NCI-H128 (cell line): ENCODE results near the gene KPNA4.
"Not testable (repeated sequence)": the region's sequence is repeated elsewhere in the genome, so short reads cannot be mapped to it uniquely, and the experiment has no call there.

ENCODE experiments used
- DNase-seq: peaks from one replicate; lab custom pipeline; 2025; ENCODE audit not compliant: unreplicated experiment; lab: John Stamatoyannopoulos, UW

Gene KPNA4

DNA sequence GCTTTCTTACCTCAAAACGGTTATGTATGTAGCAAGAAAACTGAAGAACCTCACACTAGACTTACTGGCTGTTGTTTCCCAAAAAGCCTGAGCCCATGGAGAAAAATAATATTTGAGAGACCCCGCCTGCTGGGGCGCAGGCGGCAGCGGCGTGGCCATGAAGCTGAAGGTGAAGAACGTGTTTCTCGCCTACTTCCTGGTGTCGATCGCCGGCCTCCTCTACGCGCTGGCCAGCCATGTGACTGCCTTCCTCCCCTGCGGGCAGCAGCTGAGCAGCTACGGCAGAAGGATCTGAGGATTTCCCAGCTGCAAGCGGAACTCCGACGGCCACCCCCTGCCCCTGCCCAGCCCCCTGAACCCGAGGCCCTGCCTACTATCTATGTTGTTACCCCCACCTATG is 113.1 kb downstream of the KPNA4 start:
- DNase-seq = not testable (repeated sequence)

DNA sequence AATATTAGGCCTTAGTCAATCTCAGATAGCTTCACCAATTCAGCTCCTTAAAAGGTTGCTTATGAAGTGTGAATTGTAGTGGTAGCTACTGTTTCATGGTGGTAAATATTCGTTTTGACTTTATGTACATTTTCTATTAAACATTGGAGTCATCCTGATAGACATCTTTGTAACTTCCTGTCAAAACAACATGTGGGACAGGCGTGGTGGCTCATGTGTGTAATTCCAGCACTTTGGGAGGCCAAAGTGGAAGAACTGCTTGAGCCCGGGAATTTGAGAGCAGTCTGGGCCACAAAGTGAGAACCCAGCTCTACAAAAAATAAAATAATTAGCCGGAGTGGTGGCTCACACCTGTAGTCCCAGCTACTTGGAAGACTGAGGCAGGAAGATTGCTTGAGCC is 113.8 kb downstream of the KPNA4 start:
- DNase-seq = no peak

DNA sequence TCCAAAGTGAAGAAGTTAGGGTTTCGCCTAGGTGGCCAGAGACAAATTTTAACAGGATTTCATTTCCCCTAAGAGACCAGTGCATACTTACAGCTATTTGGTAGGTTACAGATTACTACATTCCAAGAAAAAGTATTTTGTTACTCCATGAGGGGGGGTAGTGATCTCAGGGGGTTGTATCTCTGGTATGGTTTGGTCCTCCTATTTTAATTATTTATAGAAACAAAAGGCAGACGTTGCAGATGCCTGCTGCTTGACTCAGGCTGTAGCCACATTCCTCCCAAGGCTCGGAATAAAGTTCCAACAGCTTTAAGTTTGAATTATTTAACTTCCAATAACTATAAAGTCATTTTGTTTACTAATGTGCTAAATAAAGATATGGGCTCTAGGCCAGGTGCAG is 114.5 kb downstream of the KPNA4 start:
- no peak for DNase-seq

DNA sequence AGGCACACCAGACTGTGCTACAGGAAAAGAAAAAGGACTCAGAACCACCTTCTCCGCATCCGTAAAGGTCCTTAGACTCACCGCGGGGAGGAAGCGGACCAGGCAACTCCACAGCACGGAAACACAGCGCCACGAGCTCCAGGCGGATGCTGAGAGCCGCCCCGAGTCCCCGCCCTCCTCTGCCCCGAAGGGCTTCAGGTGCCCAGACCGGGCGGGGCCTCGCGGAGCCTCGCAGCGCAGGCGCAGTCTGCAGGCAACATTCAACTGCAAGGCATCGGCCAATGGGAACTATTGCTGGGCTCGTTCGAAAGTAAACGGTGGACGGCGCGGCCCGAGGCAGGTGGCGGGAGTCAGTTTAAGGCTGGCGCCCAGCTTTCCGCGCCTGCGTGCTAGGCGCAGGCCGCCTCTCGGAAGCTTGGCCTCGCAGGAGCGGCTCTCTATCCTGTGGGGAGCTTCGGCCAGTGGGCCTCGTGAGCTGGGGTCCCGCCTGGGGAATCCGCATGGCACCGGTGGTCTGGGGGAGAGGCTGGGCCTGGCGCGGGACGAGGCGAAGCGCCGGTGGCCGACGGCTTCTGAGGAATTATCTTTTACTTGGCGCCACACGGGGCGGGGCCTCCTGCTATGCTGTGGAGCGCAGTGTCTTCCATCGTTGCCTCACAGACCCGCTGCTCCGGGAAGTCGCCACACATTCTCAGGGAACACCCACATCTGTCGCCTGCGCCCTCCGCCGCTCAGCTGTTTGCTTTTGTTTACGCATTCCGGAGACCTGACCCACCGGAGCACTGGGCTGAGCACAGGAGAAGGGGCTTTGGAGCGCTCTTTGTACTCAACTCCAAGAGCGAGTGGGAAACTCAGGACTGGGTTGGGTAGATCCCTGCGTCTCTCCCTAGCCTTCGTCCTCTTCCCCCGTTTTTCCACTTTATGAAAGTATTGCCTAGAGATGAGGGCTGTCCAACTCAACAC is 115.5 kb downstream of the KPNA4 start, which contains the start of gene TRIM59:
Gene TRIM59 (minus strand): TSS at position 151 of the 963 bp plus-strand sequence. CDS start 10,603 bp downstream, outside the sequence.
- no peak for DNase-seq

DNA sequence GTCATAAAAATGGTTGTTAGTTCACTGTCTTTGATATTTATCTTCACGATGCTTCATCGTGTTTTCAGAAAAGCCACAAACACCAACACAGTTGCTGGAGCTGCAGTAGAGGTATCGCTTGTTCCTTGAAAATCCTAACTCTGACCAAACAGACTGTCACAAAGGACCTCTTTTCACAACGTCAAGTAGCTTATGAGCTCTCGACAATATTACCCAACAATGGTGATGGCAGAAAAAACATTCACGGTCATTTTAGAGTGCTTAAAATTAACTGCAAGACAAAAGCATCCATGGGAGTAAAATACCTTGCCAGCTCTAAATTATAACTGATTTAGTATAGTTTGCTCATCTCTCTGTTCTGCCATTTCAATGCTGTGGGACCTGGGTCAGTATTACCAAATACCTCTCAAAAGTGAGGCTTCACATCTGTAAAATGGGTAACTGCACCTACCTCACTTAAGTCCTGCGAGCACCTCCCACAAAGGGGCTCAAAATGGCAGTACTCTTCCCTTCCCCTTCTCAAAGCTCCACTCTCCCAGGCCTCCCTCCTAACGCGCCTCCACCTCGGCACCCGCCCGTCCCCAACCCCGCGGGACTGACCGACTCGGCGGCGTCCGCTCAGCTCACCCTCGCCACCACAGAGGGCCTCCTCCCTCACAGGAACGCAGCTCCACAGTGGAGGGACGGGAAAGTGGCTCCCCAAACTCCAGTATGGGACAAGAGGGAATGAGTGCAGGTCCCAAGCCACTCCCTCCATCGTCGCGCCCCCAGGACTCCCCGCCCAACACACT is 116.3 kb downstream of the KPNA4 start:
- DNase-seq = no peak

DNA sequence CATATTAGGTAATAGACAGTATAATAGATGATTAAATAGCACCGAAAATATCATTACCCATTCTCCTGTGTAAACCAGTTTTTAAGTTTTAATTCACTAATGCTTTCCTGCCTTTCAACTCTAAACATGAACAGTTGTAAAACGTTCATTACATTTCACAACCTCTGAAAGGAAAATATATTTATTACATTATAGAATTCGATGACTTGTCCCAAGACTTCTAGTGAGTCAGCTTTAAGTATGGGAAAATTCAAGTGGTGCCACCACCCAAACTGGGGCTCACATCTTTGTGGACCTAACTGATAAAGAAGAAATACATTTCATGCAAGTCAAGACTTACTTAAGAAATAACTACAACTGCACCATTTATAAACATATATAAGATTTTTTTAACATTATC is 117.8 kb downstream of the KPNA4 start:
- DNase-seq = no peak

DNA sequence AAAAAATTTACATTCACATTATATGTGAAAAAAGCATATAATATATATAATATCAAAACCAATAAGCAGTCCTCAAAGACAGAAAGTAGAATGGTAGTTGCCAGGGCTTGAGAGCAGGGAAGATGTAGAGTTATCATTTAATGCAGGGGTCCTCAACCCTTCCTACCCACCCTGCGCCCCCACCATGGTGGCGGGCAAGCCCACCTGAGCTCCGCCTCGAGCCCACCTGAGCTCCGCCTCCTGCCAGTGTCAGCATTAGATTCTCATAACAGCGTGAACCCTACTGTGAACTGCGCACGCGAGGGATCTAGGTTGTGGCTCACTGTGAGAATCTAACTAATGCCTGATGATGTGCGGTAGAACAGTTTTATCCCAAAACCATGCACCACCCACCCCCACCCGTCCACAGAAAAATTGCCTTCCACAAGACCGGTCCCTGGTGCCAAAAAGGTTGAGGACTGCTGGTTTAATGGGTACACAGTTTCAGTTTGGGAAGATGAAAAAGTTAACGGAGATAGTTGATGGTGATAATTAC is 118.8 kb downstream of the KPNA4 start:
- DNase-seq = no peak

DNA sequence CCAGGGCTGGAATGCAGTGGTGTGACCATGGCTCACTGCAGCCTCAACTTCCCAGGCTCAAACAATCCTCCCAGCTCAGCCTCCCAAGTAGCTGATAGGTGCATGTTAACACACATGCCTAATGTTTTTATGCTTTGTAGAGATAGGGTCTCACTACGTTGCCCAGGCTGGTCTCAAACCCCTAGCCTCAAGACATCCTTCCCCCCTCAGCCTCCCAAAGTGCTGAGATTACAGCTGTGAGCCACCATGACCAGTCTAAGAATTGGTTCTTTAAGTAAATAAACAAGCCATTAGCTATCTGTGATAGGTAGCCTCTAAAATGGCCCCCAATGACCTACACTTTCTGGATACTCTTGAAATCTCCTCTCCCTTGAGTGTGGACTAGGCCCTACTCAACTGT is 119.5 kb downstream of the KPNA4 start:
- DNase-seq = no peak
